Measurements from ENCODE around the gene SORCS2. TPM values are rescaled to one million over a fixed set of nuclear protein-coding genes. Genes with fewer than 3 reads are reported as not detected.

Gene SORCS2
- total and polyA plus RNA-seq, 2 of the 8 experiments (the other 6 are each of a cell fraction or from before 2014, with no cell fraction given), result 0.36 to 1.8 TPM

DNA sequence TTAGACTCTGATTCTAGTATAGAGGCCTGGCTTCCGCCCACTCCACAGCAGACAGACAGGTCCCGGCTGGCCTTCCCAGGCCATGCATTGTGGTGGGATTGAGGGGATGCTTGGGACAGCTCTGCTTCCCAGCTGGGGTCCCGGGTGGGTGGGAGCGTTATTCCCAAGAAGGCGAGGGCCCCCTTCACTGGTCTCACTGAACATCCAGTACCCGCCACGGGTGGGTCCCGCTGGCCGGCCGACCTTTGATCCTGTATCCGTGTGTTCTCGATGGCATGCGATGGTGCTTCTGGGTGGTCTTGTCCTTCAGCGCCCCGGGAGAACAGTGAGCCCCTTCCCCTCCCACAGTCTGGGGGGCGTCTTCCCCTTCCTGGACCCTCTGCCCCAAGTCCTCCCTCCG lies 515.9 kb downstream of the SORCS2 start:
- Histone ChIP-seq H3K4me3 (ENCODE audit: extremely low read depth in 1 of 4, insufficient read depth in 2 of 4, low read depth in 3 of 4, low read length in 4 of 4) (no peak overlapping the region), H4K5ac (ENCODE audit: insufficient read length, low read depth, low read length) (no peak overlapping the region), H3K23me2 (ENCODE audit: low read depth, low read length) (no peaks in the 10 kb centered on the region; the same call in 1 of the 2 replicates), H3K36me3 (ENCODE audit: control insufficient read depth in 2 of 4, insufficient read depth in 4 of 4, low read length in 3 of 4) (no peaks in the 10 kb centered on the region), H2BK20ac (ENCODE audit: low read length) (no peak overlapping the region), H3K27ac (ENCODE audit: low read depth, low read length) (no peak overlapping the region), H4K20me1 (replicated peaks in 1 of 2; ENCODE audit: control insufficient read depth in 1 of 2, insufficient read depth in 2 of 2, low read length in 2 of 2) (no peaks in the 10 kb centered on the region), H2BK12ac (ENCODE audit: low read depth, low read length) (no peak overlapping the region), H3K23ac (ENCODE audit: insufficient read length) (no peak overlapping the region), H2BK15ac (ENCODE audit: low read length) (no peak overlapping the region), H3K14ac (ENCODE audit: insufficient read length) (no peak overlapping the region), H3K4me1 (replicated peaks in 1 of 4; ENCODE audit: control insufficient read depth in 3 of 4, insufficient read depth in 4 of 4, low read length in 3 of 4) (no peaks in the 10 kb centered on the region), H4K8ac (ENCODE audit: extremely low read depth, insufficient read depth, low read length) (no peak overlapping the region), H2BK120ac (replicated peaks; ENCODE audit: low read depth, low read length) (no peak overlapping the region), H2AK5ac (ENCODE audit: low read depth, low read length) (no peak overlapping the region), H4K91ac (replicated peaks; ENCODE audit: insufficient read length, low read length) (no peak overlapping the region), H3K27me3 (replicated peaks in 1 of 4; ENCODE audit: control insufficient read depth in 3 of 4, extremely low read depth in 1 of 4, insufficient read depth in 3 of 4, low read length in 3 of 4) (no peaks in the 10 kb centered on the region), H3K18ac (ENCODE audit: extremely low read depth, low read length) (no peak overlapping the region), H3K4ac (replicated peaks; ENCODE audit: insufficient read length, low read depth, low read length) (no peak overlapping the region), H3K79me1 (ENCODE audit: low read depth, low read length) (no peaks in the 10 kb centered on the region), H3K56ac (replicated peaks; ENCODE audit: insufficient read length, low read depth, low read length) (no peak overlapping the region), H3K9me3 (ENCODE audit: insufficient read depth in 2 of 2, low read depth in 1 of 2, low read length in 1 of 2) (no peaks in the 10 kb centered on the region), H2AFZ (ENCODE audit: low read length) (no peak overlapping the region), H3K4me2 (ENCODE audit: insufficient read depth in 1 of 2, low read depth in 2 of 2, low read length in 2 of 2) (no peak overlapping the region), H3K79me2 (ENCODE audit: control insufficient read depth in 1 of 2, insufficient read depth in 2 of 2, low read length in 2 of 2) (no peaks in the 10 kb centered on the region), H3K9ac (replicated peaks in 1 of 4; ENCODE audit: extremely low read depth in 1 of 4, low read depth in 3 of 4, low read length in 3 of 4) (no peak overlapping the region), H2BK5ac (ENCODE audit: low read depth, low read length) (no peak overlapping the region)
- POLR2A ChIA-PET (ENCODE audit: partially characterized antibody), result no interaction called here
- 83% methylated on average over 9 of the region's 17 CpGs; no CpG with 5 or more reads in 1 of the 2 experiments for WGBS, 2 experiments (ENCODE audit: extremely low coverage in 1 of 2, insufficient coverage in 1 of 2, insufficient read length in 1 of 2, insufficient replicate concordance in 2 of 2, low coverage in 1 of 2, low lambda C conversion rate in 2 of 2, missing lambda C conversion rate in 1 of 2)
- no peak for DNase-seq (ENCODE audit: low read depth in 1 of 2, low spot score in 2 of 2)
- CTCF ChIA-PET (ENCODE audit: partially characterized antibody), result no interaction called here
- no peak for FAIRE-seq
- TF ChIP-seq YY1 (IDR thresholded peaks at IDR 0.05; ENCODE audit: low read depth, low read length), result no peak
- TF ChIP-seq, protein P1, sequence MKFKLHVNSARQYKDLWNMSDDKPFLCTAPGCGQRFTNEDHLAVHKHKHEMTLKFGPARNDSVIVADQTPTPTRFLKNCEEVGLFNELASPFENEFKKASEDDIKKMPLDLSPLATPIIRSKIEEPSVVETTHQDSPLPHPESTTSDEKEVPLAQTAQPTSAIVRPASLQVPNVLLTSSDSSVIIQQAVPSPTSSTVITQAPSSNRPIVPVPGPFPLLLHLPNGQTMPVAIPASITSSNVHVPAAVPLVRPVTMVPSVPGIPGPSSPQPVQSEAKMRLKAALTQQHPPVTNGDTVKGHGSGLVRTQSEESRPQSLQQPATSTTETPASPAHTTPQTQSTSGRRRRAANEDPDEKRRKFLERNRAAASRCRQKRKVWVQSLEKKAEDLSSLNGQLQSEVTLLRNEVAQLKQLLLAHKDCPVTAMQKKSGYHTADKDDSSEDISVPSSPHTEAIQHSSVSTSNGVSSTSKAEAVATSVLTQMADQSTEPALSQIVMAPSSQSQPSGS (IDR thresholded peaks at IDR 0.05; ENCODE audit: low read length), result no peak
- TF ChIP-seq, protein P2, sequence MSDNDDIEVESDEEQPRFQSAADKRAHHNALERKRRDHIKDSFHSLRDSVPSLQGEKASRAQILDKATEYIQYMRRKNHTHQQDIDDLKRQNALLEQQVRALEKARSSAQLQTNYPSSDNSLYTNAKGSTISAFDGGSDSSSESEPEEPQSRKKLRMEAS (IDR thresholded peaks at IDR 0.05), result no peak
- TF ChIP-seq GTF2F1 (IDR thresholded peaks at IDR 0.05; ENCODE audit: borderline replicate concordance, low read depth, low read length), result no peak
- TF ChIP-seq ZNF274 (IDR thresholded peaks at IDR 0.05; ENCODE audit: borderline replicate concordance, extremely low read depth, low read length), result no peak
- TF ChIP-seq SIN3A (conservative IDR thresholded peaks at IDR 0.05 in 1 of 2, IDR thresholded peaks at IDR 0.05 in 1 of 2; ENCODE audit: low read depth in 1 of 2, low read length in 2 of 2), result no peak
- no peak for TF ChIP-seq CREB1 (IDR thresholded peaks at IDR 0.05)
- TF ChIP-seq, protein P3, sequence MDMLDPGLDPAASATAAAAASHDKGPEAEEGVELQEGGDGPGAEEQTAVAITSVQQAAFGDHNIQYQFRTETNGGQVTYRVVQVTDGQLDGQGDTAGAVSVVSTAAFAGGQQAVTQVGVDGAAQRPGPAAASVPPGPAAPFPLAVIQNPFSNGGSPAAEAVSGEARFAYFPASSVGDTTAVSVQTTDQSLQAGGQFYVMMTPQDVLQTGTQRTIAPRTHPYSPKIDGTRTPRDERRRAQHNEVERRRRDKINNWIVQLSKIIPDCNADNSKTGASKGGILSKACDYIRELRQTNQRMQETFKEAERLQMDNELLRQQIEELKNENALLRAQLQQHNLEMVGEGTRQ (IDR thresholded peaks at IDR 0.05; ENCODE audit: low read length), result no peak
